PC-3 (cell line): Measurements from ENCODE around the gene MYL10. TPM values are rescaled to one million over a fixed set of nuclear protein-coding genes. Genes with fewer than 3 reads are reported as not detected.

Experiments
- ATAC-seq: fragments of 200-7000 bp; cut with Tn5 transposase; 2 replicates; pipeline ENCODE4 v1.9.1; 2020; ENCODE audit warnings: mild to moderate bottlenecking, moderate library complexity
- BruUV-seq: library from RNA; stranded (reverse); fragments of 400-500 nt; replicated peaks from 2 replicates; lab custom pipeline; 2021; lab: Mats Ljungman, UMichigan
- CTCF ChIA-PET: fragments of 300-600 bp; sonication (Branson Sonifier 250); formaldehyde crosslinking; loops from one replicate; lab custom pipeline; 2022; ENCODE audit warnings: antibody characterized with exemption; lab: Charles Lee
- POLR2A ChIA-PET: fragments of 300-600 bp; sonication (Branson Sonifier 250); formaldehyde crosslinking; loops from one replicate; lab custom pipeline; 2022; ENCODE audit warnings: antibody characterized with exemption; ENCODE audit not compliant: unreplicated experiment; lab: Charles Lee
- DNase-seq: peaks from one replicate; pipeline ENCODE4 v3.0.0-alpha.2; 2015
- H2AFZ ChIP-seq: fragments of 300-600 bp; sonication (generic); 2 replicates; pipeline ENCODE4 v1.6.0; 2016; ENCODE audit warnings: antibody characterized with exemption, low read length
- H3F3A ChIP-seq: fragments of 300-600 bp; sonication (generic); one replicate; pipeline ENCODE4 v1.6.0; 2017; ENCODE audit warnings: antibody characterized with exemption, low read length, control low read depth, mild to moderate bottlenecking; ENCODE audit not compliant: unreplicated experiment
- H3K27ac ChIP-seq: fragments of 300-600 bp; sonication (generic); 2 replicates; pipeline ENCODE4 v1.5.1; 2016; ENCODE audit warnings: mild to moderate bottlenecking, low read length
- H3K27me3 ChIP-seq: fragments of 300-600 bp; sonication (generic); 2 replicates; pipeline ENCODE4 v1.6.1; 2016; ENCODE audit warnings: low read length, mixed read lengths
- H3K36me3 ChIP-seq: fragments of 300-600 bp; sonication (generic); 2 replicates; pipeline ENCODE4 v1.6.1; 2016; ENCODE audit warnings: low read depth, mixed run types, low read length, mixed read lengths
- H3K4me1 ChIP-seq: fragments of 300-600 bp; sonication (generic); 2 replicates; pipeline ENCODE4 v1.5.1; 2016; ENCODE audit warnings: low read length; ENCODE audit not compliant: insufficient read depth
- H3K4me2 ChIP-seq: fragments of 300-600 bp; sonication (generic); 2 replicates; pipeline ENCODE4 v1.6.0; 2016; ENCODE audit warnings: low read length
- H3K4me3 ChIP-seq: fragments of 300-600 bp; sonication (generic); 2 replicates; pipeline ENCODE4 v1.5.1; 2016; ENCODE audit warnings: mild to moderate bottlenecking, low read length, mixed read lengths
- H3K79me2 ChIP-seq: fragments of 300-600 bp; sonication (generic); 2 replicates; pipeline ENCODE4 v1.6.1; 2017; ENCODE audit warnings: low read length, mixed read lengths
- H3K9ac ChIP-seq: fragments of 300-600 bp; sonication (generic); 2 replicates; pipeline ENCODE4 v1.6.0; 2016; ENCODE audit warnings: mild to moderate bottlenecking, low read length
- H3K9me2 ChIP-seq: fragments of 300-600 bp; sonication (generic); replicated peaks from 2 replicates; pipeline ENCODE4 v1.6.1; 2016; ENCODE audit warnings: mixed run types, low read length, mixed read lengths
- H3K9me3 ChIP-seq: fragments of 300-600 bp; sonication (generic); 2 replicates; pipeline ENCODE4 v1.6.1; 2016; ENCODE audit warnings: low read length, mixed read lengths
- H4K20me1 ChIP-seq: fragments of 300-600 bp; sonication (generic); 2 replicates; pipeline ENCODE4 v1.6.1; 2016; ENCODE audit warnings: low read length, mixed read lengths
- EZH2 ChIP-seq: fragments of 300-600 bp; sonication (generic); IDR thresholded peaks from one replicate; pipeline ENCODE4 v1.6.1; 2017; ENCODE audit warnings: antibody characterized with exemption, mild to moderate bottlenecking, low read length; ENCODE audit not compliant: unreplicated experiment
- EZH2phosphoT487 ChIP-seq: fragments of 300-600 bp; sonication (generic); IDR thresholded peaks from 2 replicates; pipeline ENCODE4 v1.6.1; 2018; ENCODE audit warnings: mild to moderate bottlenecking, antibody characterized with exemption, low read length, borderline replicate concordance
- intact Hi-C: fragments of 100-400 bp; cut with micrococcal nuclease; formaldehyde crosslinking; loops from 2 replicates; pipeline ENCODE4 v1.9.0; 2023
- total RNA-seq: library from RNA; depleted of rRNA; stranded (reverse); fragments of >200 nt; gene quantifications from 2 replicates; pipeline ENCODE4 v1.2.3, GENCODE V29; 2014
- TF ChIP-seq, protein P1 (sequence below): fragments of 300-600 bp; sonication (generic); conservative IDR thresholded peaks from 2 replicates; pipeline ENCODE4 v1.5.1; 2017; ENCODE audit warnings: antibody characterized with exemption, low read depth, mild to moderate bottlenecking, low read length

MYL10 gene
- total RNA-seq, 1 experiment from 2014 or later = 0.69 TPM

DNA sequence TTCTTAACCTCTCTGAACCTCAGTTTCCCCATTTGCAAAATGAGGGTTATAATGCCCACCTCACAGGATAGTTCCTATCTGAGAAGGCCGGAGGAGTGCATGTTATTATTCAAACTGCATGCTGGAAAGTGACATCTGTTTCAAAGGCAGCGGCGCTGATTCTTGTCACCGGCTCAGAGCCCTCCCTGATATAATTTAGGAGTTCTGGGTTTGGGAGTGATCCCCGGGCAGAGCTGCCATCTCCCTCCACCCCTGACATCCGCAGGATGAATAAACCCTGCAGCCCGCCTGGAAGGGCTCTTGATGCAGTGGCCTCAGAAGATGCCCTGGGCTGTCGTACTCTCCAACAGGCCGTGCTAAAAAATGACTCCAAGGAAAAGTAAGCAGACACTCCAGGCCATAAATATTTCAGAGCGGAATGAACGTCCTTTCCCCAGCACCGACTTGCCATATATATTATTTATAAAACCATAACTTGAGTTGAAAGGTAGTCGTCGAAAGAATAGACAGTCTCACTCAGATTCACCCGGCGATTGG is 47.0 kb upstream of the MYL10 start:
- no peaks in the 10 kb centered on the region for H3K36me3 ChIP-seq
- H3K79me2 ChIP-seq = no peaks in the 10 kb centered on the region
- no peak for TF ChIP-seq EZH2
- no peak for TF ChIP-seq EZH2phosphoT487
- TF ChIP-seq, protein P1, sequence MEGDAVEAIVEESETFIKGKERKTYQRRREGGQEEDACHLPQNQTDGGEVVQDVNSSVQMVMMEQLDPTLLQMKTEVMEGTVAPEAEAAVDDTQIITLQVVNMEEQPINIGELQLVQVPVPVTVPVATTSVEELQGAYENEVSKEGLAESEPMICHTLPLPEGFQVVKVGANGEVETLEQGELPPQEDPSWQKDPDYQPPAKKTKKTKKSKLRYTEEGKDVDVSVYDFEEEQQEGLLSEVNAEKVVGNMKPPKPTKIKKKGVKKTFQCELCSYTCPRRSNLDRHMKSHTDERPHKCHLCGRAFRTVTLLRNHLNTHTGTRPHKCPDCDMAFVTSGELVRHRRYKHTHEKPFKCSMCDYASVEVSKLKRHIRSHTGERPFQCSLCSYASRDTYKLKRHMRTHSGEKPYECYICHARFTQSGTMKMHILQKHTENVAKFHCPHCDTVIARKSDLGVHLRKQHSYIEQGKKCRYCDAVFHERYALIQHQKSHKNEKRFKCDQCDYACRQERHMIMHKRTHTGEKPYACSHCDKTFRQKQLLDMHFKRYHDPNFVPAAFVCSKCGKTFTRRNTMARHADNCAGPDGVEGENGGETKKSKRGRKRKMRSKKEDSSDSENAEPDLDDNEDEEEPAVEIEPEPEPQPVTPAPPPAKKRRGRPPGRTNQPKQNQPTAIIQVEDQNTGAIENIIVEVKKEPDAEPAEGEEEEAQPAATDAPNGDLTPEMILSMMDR = no peak
- no peak overlapping the region for H3K4me3 ChIP-seq
- no TSS peak for BruUV-seq
- no peaks in the 10 kb centered on the region for H4K20me1 ChIP-seq
- no peaks in the 10 kb centered on the region for H3K9me2 ChIP-seq
- no peak overlapping the region for H2AFZ ChIP-seq
- no peak overlapping the region for H3K4me2 ChIP-seq
- no peaks in the 10 kb centered on the region for H3K9me3 ChIP-seq
- no peaks in the 10 kb centered on the region for H3K27me3 ChIP-seq
- no peaks in the 10 kb centered on the region for H3F3A ChIP-seq
- no peak overlapping the region for H3K27ac ChIP-seq
- DNase-seq (no peak), ATAC-seq (no peak)
- POLR2A ChIA-PET = no interaction called here
- intact Hi-C loops = no loop called here
- H3K4me1 ChIP-seq = peaks cover 13% of the 10 kb centered on the region
- CTCF ChIA-PET = no interaction called here
- H3K9ac ChIP-seq = no peak overlapping the region

DNA sequence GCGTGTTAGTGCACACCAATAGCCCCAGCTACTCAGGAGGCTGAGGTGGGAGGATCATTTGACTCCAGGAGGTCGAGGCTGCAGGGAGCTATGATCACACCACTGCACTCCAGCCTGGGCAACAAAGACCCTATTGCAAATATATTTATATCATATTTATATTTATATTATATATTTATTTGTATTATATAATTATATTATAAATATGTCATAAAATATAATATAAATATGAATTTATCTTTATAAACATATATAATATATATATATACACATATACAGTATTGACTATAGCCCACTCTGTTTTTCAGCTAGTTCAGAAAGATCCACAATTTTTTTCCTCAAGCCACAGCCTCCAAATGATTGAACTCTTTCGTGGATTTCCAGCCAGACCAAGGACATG is 45.3 kb upstream of the MYL10 start:
- no peak for TF ChIP-seq EZH2phosphoT487
- TF ChIP-seq EZH2 = no peak
- TF ChIP-seq, protein P1 = no peak
- no peak overlapping the region for H3K4me3 ChIP-seq
- H2AFZ ChIP-seq = no peak overlapping the region
- H3K9me3 ChIP-seq = no peaks in the 10 kb centered on the region
- no peak for ATAC-seq
- POLR2A ChIA-PET = interaction anchor here (0.6 kb wide), 1 partner anchor 43 kb away, joined by 4 read pairs; no protein-coding TSS in a partner anchor
- BruUV-seq = no TSS peak
- no peaks in the 10 kb centered on the region for H4K20me1 ChIP-seq
- no peak overlapping the region for H3K9ac ChIP-seq
- no peaks in the 10 kb centered on the region for H3K79me2 ChIP-seq
- CTCF ChIA-PET = no interaction called here
- no peak overlapping the region for H3K4me2 ChIP-seq
- no peak overlapping the region for H3K27ac ChIP-seq
- H3F3A ChIP-seq = no peaks in the 10 kb centered on the region
- no peaks in the 10 kb centered on the region for H3K9me2 ChIP-seq
- DNase-seq = no peak
- H3K36me3 ChIP-seq = no peaks in the 10 kb centered on the region
- peaks cover 4% of the 10 kb centered on the region for H3K4me1 ChIP-seq
- H3K27me3 ChIP-seq = no peaks in the 10 kb centered on the region
- intact Hi-C loops = no loop called here

DNA sequence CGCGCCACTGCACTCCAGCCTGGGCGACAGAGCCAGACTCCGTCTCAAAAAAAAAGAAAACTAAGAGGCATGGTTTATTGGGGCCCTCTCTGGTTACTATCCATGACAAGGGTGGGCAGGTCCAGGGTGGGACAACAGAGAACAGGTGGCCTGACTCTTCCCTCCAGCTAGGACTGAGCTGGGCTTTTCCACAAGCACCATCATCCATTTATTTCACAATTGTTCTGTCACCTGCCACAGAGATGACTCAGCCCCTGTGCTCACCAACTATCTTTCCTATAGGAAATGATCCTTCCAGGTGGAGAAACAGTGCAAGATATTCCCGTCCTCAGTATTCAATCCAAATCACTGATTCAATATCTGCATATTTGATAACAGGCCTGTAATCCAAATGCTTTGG is 44.9 kb upstream of the MYL10 start:
- H3F3A ChIP-seq = no peaks in the 10 kb centered on the region
- H3K27me3 ChIP-seq = no peaks in the 10 kb centered on the region
- ATAC-seq (peak; percentile 56; the same call in 1 of the 2 replicates), DNase-seq (peak; percentile 58)
- CTCF ChIA-PET = no interaction called here
- H3K27ac ChIP-seq = no peak overlapping the region
- no peak overlapping the region for H2AFZ ChIP-seq
- TF ChIP-seq, protein P1 = no peak
- no peak for TF ChIP-seq EZH2
- no peak for TF ChIP-seq EZH2phosphoT487
- no peak overlapping the region for H3K4me2 ChIP-seq
- POLR2A ChIA-PET = interaction anchor here (0.6 kb wide), 1 partner anchor 42 kb away, joined by 4 read pairs; no protein-coding TSS in a partner anchor
- no peaks in the 10 kb centered on the region for H3K9me2 ChIP-seq
- H3K9me3 ChIP-seq = no peaks in the 10 kb centered on the region
- intact Hi-C loops = no loop called here
- no peak overlapping the region for H3K9ac ChIP-seq
- no peaks in the 10 kb centered on the region for H3K36me3 ChIP-seq
- H3K79me2 ChIP-seq = no peaks in the 10 kb centered on the region
- no peaks in the 10 kb centered on the region for H4K20me1 ChIP-seq
- no peak overlapping the region for H3K4me3 ChIP-seq
- H3K4me1 ChIP-seq = peaks cover 2% of the 10 kb centered on the region
- BruUV-seq = no TSS peak
